ENCODE measurements around the gene PTPRG. TPM values are rescaled to one million over a fixed set of nuclear protein-coding genes. Genes with fewer than 3 reads are reported as not detected.

The PTPRG gene
- total RNA-seq, 1 donor from 2014 or later, result 80.7 TPM

DNA sequence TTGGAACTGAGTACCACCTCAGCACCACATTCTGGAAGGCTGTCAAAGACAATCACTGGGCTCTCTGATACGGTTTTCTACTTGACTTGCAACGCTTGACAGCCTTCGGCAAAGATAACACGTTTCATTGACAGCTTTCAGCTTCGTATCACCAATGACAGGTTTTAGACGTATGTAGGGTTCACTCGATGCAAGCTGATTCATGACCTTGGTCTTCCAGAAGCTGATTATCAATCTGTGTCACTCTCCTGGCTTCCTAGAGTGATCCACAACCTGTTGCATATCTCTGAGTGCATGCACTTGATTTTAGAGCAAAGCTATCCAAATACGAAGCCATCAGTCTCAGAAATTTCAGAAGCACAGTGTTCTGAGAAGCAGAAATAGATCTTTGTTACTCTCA is 430.3 kb downstream of the PTPRG start:
- Mint-ChIP-seq H3K27me3 (ENCODE audit: unreplicated experiment) (peaks cover 1% of the 10 kb centered on the region), H3K27ac (ENCODE audit: unreplicated experiment) (no peak overlapping the region), H3K9me3 (ENCODE audit: unreplicated experiment) (no peaks in the 10 kb centered on the region), H3K4me3 (ENCODE audit: unreplicated experiment) (no peak overlapping the region), H3K4me1 (ENCODE audit: unreplicated experiment) (peaks cover 43% of the 10 kb centered on the region), H3K36me3 (ENCODE audit: low read depth, unreplicated experiment) (no peaks in the 10 kb centered on the region)
- TF ChIP-seq CTCF (IDR thresholded peaks at IDR 0.05; ENCODE audit: unreplicated experiment), result no peak
- no peak for DNase-seq (ENCODE audit: low spot score)

GRCh38 chr3:61996366-61996765 is 435.0 kb downstream of the PTPRG start:
- Mint-ChIP-seq H3K4me1 (ENCODE audit: unreplicated experiment) (peaks cover 32% of the 10 kb centered on the region), H3K9me3 (ENCODE audit: unreplicated experiment) (no peaks in the 10 kb centered on the region), H3K27ac (ENCODE audit: unreplicated experiment) (no peak overlapping the region), H3K27me3 (ENCODE audit: unreplicated experiment) (peaks cover 3% of the 10 kb centered on the region), H3K36me3 (ENCODE audit: low read depth, unreplicated experiment) (no peaks in the 10 kb centered on the region), H3K4me3 (ENCODE audit: unreplicated experiment) (no peak overlapping the region)
- no peak for DNase-seq (ENCODE audit: low spot score)
- no peak for TF ChIP-seq CTCF (IDR thresholded peaks at IDR 0.05; ENCODE audit: unreplicated experiment)

- no peak for DNase-seq (ENCODE audit: low spot score)
- no peak for TF ChIP-seq CTCF (IDR thresholded peaks at IDR 0.05; ENCODE audit: unreplicated experiment)
- no peaks in the 10 kb centered on the region for H3K36me3 Mint-ChIP-seq (ENCODE audit: low read depth, unreplicated experiment)
- peaks cover 3% of the 10 kb centered on the region for H3K27me3 Mint-ChIP-seq (ENCODE audit: unreplicated experiment)
- H3K9me3 Mint-ChIP-seq (ENCODE audit: unreplicated experiment), result no peaks in the 10 kb centered on the region
- peaks cover 27% of the 10 kb centered on the region for H3K4me1 Mint-ChIP-seq (ENCODE audit: unreplicated experiment)
- no peak overlapping the region for H3K27ac Mint-ChIP-seq (ENCODE audit: unreplicated experiment)
- no peak overlapping the region for H3K4me3 Mint-ChIP-seq (ENCODE audit: unreplicated experiment)
Measured at GRCh38 chr3:61997101-61997500, 435.7 kb downstream of the PTPRG start.

GRCh38 chr3:62003835-62004234 is 442.5 kb downstream of the PTPRG start:
- no peak for DNase-seq (ENCODE audit: low spot score)
- no peak for TF ChIP-seq CTCF (IDR thresholded peaks at IDR 0.05; ENCODE audit: unreplicated experiment)
- no peaks in the 10 kb centered on the region for H3K4me1 Mint-ChIP-seq (ENCODE audit: unreplicated experiment)
- H3K27ac Mint-ChIP-seq (ENCODE audit: unreplicated experiment), result no peak overlapping the region
- no peaks in the 10 kb centered on the region for H3K27me3 Mint-ChIP-seq (ENCODE audit: unreplicated experiment)
- H3K4me3 Mint-ChIP-seq (ENCODE audit: unreplicated experiment), result no peak overlapping the region
- peaks cover 13% of the 10 kb centered on the region for H3K36me3 Mint-ChIP-seq (ENCODE audit: low read depth, unreplicated experiment)
- no peaks in the 10 kb centered on the region for H3K9me3 Mint-ChIP-seq (ENCODE audit: unreplicated experiment)

DNA sequence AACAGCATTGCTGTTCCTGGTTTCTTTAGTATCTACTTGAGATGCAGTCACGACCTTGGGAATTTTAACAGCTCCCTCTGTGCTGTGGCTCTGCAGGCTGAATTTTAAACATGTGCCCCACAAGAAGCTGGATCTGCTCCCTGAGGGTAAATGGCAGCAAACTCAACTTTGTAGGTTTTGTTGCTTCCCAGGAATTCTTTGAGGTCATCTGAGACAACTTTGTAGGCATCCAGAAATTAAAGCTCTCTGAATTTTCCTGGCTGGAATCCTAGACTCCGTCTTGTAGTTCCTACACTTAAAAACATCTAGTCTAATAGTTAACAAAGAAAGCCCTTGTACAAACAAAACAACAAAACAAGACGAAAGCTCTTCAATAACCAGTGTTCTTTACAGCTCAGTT is 445.7 kb downstream of the PTPRG start:
- H3K4me3 Mint-ChIP-seq (ENCODE audit: unreplicated experiment), result no peak overlapping the region
- no peak overlapping the region for H3K27ac Mint-ChIP-seq (ENCODE audit: unreplicated experiment)
- DNase-seq (ENCODE audit: low spot score), result no peak

More for the DNA sequence above, 445.7 kb downstream of the PTPRG start:
- peaks cover 2% of the 10 kb centered on the region for H3K27me3 Mint-ChIP-seq (ENCODE audit: unreplicated experiment)
- peaks cover 4% of the 10 kb centered on the region for H3K4me1 Mint-ChIP-seq (ENCODE audit: unreplicated experiment)
- no peaks in the 10 kb centered on the region for H3K9me3 Mint-ChIP-seq (ENCODE audit: unreplicated experiment)
- no peak for TF ChIP-seq CTCF (IDR thresholded peaks at IDR 0.05; ENCODE audit: unreplicated experiment)
- peaks cover 18% of the 10 kb centered on the region for H3K36me3 Mint-ChIP-seq (ENCODE audit: low read depth, unreplicated experiment)

Measured in endothelial cell (in vitro differentiated cells).